HG03025 (cell line): ENCODE measurements around the gene PTGER2.

Experiments
- ATAC-seq: cut with Tn5 transposase; IDR thresholded peaks from one replicate; pipeline ENCODE4 v1.9.1; 2021; ENCODE audit warnings: mild to moderate bottlenecking, moderate library complexity; ENCODE audit not compliant: unreplicated experiment, low FRiP score

The PTGER2 gene

DNA sequence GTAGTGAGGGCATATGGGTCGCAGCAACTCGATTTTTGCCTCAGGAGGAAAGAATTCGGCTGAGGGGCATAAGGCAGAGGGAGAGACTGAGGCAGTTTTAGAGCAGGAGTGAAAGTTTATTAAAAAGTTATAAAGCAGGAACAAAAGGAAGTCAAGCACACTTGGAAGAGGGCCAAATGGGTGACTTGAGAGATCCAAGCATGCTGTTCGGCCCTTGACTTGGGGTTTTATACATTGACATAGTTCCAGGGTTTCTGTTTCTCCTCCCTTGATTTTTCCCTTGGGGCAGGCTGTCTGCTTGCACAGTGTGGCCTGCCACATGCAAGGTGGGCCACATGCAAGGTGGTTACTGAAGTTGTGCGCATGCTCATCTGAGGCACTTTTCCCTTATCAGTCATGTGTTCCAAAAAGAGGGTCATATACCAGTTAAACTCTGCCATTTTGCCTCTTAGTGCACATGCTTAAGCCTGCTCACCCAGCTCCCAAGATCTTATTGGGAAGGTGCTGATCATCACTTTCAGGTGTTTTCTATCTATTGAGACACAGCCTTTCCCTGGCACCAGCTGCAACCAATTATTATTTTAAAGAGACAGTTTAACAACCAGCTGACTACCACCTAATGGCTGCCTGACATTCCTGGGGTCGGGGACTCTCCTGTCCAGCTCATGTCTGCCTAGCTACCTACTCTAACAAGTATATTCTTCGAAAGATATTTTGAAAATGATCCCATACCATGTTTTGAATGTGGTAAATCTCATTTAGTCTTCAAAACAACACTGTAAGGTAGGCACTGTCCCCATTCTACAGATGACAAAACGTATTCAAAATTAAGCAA is 19.9 kb downstream of the PTGER2 start:
- ATAC-seq = no peak

- ATAC-seq = no peak
Observed at GRCh38 chr14:52336241-52336640, 22.1 kb downstream of the PTGER2 start.

DNA sequence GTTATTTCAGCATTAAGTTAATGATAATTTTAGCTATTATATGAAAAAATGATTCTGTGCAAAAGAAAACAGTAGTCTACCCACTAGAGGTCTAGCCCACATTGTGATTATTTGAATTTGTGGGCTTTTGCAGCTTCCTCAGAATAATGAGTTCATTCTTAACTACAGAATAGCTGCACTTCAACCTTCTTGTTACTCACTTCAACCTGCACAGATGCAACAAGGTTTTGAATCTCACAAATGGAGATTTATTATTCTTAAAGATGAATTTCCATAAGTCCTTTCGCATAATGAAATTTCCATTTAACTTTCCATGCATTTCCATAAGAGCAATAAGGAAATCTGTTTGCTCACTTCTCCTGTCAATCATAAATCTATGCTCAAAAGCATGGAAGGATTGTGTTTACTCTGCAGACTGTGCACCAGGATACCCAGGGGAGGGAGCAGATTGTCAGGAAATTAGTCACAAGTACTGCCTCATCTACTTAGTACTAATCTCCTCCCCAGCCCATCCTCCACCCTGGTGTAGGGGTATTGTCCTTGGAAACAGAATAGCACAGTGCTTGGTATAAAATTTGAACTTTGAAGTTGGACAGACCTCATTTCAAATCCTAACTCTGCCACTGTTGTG is 24.1 kb downstream of the PTGER2 start:
- no peak for ATAC-seq

DNA sequence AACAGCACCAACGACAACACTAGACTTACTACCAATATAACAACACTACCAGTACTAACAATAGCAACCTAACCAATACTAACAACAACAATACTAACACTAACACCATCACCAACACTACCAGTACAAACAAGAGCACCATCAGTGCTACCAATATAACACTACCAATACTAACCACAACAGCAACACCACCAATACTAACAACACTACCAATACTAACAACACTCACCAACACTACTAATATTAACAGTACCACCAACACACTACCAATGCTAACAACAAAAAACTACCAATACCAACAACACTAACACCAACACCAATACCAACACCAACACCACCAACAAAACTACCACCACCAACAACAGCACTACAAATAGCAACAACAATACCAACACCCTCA is 25.1 kb downstream of the PTGER2 start:
- ATAC-seq = no peak

- ATAC-seq = no peak
Observed at GRCh38 chr14:52342849-52343596, 28.9 kb downstream of the PTGER2 start.

GRCh38 chr14:52346778-52347177 is 32.7 kb downstream of the PTGER2 start:
- no peak for ATAC-seq

GRCh38 chr14:52348279-52348678 is 34.2 kb downstream of the PTGER2 start:
- ATAC-seq = no peak

GRCh38 chr14:52348776-52349175 is 34.7 kb downstream of the PTGER2 start:
- no peak for ATAC-seq

DNA sequence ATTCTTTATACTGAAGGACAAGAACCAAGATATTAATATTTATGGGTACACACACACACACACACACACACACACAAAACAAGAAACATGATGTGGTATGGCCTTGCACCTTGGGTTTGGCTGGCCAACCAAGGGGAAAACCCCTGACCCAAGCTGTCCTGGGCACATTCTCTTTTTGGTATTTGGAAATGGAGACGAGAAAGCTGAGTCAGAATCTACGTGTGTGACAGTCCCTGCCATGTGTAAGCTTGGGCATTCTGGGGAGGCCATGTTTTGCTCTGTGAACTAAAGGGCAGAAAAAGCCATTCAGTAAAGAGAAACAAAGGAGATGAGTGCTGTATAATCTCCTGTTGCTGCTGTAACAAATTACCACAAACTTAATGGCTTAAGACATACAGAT is 35.6 kb downstream of the PTGER2 start:
- ATAC-seq = no peak

GRCh38 chr14:52350445-52350844 is 36.3 kb downstream of the PTGER2 start:
- no peak for ATAC-seq

GRCh38 chr14:52351233-52352060 is 37.3 kb downstream of the PTGER2 start:
- ATAC-seq = no peak

DNA sequence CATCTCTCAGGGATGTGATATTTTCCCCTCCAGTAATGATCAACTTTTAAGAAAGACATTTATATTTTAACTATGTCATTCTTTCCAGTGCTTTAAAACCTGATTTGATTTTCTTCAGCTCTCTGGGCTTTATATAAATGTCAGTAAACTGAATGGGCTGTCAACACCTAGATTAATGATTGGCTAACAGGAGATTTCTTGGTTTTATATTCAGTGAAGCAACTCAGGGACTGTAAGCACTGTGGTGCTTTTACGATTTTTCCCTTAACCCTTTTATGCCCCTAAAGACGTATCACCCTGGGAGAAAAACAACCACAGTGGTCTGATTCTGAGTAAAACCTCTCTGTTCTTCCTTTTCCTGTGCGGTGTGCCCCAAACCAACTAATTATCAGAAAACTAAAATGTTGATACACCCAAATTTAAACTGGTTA is 38.0 kb downstream of the PTGER2 start:
- ATAC-seq = no peak

GRCh38 chr14:52352569-52352968 is 38.5 kb downstream of the PTGER2 start:
- ATAC-seq = no peak

DNA sequence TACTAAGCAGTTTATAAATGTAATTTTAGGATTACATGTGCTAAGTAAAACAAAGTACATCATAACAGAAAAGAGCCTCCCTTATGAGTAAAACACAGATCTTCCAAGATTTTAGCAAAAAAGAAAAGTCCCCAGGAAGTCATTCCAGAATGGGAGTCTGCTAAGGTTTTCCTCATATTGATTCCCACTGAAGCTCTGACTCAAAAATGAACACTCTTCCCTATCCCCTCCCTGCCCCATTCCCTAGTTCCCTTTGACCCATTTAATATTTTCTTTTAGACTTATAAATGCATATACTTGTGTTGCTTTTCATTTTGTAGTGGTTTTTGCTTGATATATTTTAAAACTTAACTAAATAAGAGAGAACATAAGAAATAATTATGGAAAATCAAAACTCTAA is 40.1 kb downstream of the PTGER2 start:
- ATAC-seq = no peak

GRCh38 chr14:52355016-52355431 is 40.9 kb downstream of the PTGER2 start:
- ATAC-seq = no peak

GRCh38 chr14:52355526-52355925 is 41.4 kb downstream of the PTGER2 start:
- no peak for ATAC-seq

GRCh38 chr14:52356025-52356424 is 41.9 kb downstream of the PTGER2 start:
- no peak for ATAC-seq

- ATAC-seq = no peak
Observed at GRCh38 chr14:52360831-52361230, 46.7 kb downstream of the PTGER2 start.

DNA sequence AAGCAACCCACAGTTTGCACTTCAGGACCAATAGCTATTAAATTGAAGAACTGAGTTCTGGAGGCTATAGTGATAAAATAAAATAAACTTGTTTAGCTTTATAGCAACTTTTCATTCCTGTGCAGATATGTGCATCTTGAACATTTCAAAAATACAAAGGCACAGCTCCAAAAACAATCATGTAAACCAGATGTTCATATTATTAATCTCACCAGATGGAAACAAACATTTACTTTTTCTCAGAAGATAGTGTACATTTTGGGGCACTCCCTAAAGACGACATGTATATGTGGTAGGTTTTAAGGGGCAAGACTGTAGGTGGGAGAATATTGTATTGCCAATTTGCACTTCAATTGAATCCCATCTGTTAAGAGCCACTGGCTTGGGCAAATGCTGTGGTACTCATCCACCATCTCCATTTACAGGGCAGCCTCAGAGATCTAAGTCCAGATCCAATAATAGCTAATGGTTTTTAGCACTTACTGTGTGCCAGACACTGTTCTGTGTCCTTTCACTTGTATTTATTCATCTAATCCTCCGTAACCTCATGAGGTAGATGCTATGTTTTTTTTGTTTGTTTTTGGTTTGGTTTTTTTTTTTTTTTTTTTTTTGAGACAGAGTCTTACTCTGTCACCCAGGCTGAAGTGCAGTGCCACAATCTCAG is 49.1 kb downstream of the PTGER2 start:
- ATAC-seq = no peak

GRCh38 chr14:52363961-52364360 is 49.8 kb downstream of the PTGER2 start:
- ATAC-seq = no peak
